Measurements from ENCODE around the gene PPP1R37. TPM values are rescaled to one million over a fixed set of nuclear protein-coding genes. Genes with fewer than 3 reads are reported as not detected.

Gene PPP1R37
- polyA plus RNA-seq, 3 donors, result 23.3 to 39.5 (median 32.4) TPM

DNA sequence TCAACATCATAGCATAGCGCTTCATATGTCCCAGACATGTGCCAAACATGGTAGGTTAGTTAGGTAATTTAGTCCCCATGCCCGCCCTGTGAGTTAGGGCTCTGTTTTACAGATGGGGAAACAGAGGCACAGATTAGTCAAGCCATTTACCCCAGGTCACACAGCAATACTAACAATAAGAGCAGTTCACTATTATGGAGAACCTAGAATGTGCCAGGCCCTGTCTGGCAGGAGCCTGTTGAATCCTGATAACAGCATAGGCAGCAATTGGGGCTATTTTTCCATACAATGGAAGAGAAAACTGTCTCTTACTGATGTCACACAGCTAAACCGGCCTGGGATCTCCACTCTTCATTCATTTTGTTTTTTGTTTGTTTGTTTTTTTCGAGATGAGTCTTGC is 6.5 kb upstream of the PPP1R37 start:
- no peak for DNase-seq (ENCODE audit: extremely low read depth in 1 of 11, low read depth in 9 of 11, low spot score in 4 of 11)

DNA sequence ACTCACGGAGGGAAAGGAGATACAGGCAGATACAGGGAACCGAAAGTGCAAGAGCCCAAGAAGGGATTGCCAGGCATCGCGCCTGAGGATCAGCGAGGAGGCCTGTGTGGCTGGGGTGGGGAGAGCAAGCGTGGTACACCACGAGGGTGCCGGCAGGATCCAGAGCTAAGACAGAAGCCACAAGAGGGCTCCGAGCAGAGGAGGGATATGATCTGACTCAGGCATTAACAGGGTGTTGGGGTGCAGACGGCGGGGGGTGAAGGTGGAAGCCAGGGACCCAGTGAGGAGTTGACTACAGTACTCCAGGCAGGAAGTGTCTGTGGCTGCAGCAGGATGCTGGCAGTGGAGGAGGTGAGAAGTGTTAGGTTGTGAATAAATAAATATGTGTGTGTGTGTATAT is 5.4 kb upstream of the PPP1R37 start:
- DNase-seq (ENCODE audit: extremely low read depth in 1 of 11, low read depth in 9 of 11, low spot score in 4 of 11), result no peak

GRCh38 chr19:45090034-45090433 is 2.9 kb upstream of the PPP1R37 start:
- DNase-seq (ENCODE audit: extremely low read depth in 1 of 11, low read depth in 9 of 11, low spot score in 4 of 11), result no peak

DNA sequence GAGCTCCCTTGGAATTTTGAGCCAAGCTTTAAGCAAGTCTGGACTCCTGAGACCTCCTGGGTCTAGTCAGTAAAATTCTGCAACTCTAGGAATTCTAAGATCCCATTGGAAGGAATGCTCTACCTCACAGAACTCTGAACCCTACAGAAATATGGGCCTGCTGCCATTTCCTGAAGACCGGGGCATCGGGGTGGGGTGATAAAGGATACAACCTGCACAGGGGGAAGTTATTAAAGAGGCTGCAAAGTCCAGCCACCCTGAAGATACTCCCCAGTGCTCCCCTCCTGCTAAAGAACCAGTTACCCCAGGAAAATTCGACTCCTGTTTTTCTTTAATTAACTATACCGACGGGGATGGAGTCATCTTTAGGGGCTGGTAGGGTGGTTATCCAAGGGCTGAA is 2.4 kb upstream of the PPP1R37 start:
- no peak for DNase-seq (ENCODE audit: extremely low read depth in 1 of 11, low read depth in 9 of 11, low spot score in 4 of 11)

GRCh38 chr19:45091031-45091923 is 1.7 kb upstream of the PPP1R37 start:
- DNase-seq (ENCODE audit: extremely low read depth in 1 of 11, low read depth in 9 of 11, low spot score in 4 of 11), result peak; percentile 97 to 99 (median 99)

DNA sequence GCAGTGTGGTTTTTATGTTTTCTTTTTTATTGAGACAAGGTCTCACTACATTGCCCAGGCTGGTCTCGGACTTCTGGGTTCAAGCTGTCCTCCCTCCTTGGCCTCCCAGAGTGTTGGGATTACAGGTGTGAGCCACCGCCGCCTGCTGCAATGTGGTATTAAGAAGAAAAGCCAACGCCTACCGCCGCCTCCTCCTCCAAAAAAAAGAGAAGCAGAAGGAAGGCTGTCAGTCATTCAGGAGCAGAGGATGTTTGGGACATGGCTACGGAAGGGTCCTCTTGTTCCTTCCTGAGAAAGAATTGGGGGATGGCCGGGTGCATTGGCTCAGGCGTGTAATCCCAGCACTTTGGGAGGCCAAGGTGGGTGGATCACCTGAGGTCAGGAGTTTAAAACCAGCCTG is 1.2 kb downstream of the PPP1R37 start:
- DNase-seq (ENCODE audit: extremely low read depth in 1 of 11, low read depth in 9 of 11, low spot score in 4 of 11), result no peak

DNA sequence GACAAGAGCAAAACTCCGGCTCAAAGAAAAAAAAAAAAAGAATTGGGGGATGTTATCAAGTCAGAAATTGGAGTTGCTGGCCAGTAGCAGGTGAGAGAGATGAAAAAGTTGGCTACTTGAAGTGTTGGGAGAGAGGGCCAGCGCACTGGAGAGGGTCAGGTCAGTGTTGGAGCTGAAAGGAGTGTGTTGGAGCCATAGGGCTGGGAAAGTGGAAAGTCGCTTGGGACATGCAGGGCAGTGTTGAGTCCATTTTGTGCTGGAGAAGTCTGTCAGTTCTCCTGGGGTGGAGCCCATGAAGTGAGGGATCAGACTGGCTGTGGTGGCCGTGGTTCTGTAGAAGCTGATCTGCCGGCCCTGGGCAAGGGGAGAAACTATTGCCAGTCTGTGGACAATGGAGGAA is 1.7 kb downstream of the PPP1R37 start:
- DNase-seq (ENCODE audit: extremely low read depth in 1 of 11, low read depth in 9 of 11, low spot score in 4 of 11), result no peak

DNA sequence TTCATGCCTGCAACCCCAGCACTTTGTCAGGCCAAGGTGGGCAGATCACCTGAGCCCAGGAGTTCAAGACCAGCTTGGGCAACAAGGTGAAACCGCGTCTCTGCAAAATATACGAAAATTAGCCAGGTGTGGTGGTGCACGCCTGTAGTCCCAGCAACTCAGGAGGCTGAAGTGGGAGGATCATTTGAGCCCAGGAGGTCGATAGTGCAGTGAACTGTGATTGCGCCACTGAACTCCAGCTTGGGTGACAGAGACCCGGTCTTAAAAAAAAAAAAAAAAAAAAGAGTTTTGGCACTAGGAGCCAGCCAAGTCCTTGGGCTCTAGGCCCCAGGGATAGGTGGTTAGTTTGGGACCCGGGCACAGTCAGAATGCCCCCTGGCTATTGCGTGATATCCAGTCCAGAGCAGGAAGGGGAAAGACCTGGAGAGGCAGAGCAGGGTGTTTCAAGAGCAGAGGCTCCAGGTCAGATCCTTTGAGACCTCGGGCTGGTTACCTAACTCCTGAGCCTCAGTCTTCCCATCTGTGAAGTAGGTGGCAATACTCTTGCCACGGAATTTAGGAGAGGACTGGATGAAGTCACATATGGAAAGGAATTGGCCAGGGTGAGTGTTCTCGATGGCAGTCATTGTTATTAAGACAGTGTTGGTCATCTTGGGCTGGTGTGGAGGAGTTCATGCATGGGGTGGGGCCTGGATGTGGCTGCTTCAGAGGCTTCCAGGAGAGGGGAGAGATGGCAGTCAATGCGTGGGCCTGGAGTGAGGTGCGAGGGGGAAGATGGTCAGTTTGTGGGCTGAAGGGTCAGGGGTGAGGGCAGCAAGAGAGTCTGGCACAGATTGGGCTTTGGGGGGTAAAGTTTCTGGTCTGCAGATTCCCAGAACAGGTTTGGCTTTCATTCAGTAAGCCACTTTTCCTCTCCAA is 2.8 kb downstream of the PPP1R37 start:
- no peak for DNase-seq (ENCODE audit: extremely low read depth in 1 of 11, low read depth in 9 of 11, low spot score in 4 of 11)

- no peak for DNase-seq (ENCODE audit: extremely low read depth in 1 of 11, low read depth in 9 of 11, low spot score in 4 of 11)
These were observed 3.7 kb downstream of the PPP1R37 start for GRCh38 chr19:45096700-45097099.

GRCh38 chr19:45097450-45097775 is 4.4 kb downstream of the PPP1R37 start:
- no peak for DNase-seq (ENCODE audit: extremely low read depth in 1 of 11, low read depth in 9 of 11, low spot score in 4 of 11)

- DNase-seq (ENCODE audit: extremely low read depth in 1 of 11, low read depth in 9 of 11, low spot score in 4 of 11), result no peak
These were observed 5.0 kb downstream of the PPP1R37 start for GRCh38 chr19:45097776-45098520.

DNA sequence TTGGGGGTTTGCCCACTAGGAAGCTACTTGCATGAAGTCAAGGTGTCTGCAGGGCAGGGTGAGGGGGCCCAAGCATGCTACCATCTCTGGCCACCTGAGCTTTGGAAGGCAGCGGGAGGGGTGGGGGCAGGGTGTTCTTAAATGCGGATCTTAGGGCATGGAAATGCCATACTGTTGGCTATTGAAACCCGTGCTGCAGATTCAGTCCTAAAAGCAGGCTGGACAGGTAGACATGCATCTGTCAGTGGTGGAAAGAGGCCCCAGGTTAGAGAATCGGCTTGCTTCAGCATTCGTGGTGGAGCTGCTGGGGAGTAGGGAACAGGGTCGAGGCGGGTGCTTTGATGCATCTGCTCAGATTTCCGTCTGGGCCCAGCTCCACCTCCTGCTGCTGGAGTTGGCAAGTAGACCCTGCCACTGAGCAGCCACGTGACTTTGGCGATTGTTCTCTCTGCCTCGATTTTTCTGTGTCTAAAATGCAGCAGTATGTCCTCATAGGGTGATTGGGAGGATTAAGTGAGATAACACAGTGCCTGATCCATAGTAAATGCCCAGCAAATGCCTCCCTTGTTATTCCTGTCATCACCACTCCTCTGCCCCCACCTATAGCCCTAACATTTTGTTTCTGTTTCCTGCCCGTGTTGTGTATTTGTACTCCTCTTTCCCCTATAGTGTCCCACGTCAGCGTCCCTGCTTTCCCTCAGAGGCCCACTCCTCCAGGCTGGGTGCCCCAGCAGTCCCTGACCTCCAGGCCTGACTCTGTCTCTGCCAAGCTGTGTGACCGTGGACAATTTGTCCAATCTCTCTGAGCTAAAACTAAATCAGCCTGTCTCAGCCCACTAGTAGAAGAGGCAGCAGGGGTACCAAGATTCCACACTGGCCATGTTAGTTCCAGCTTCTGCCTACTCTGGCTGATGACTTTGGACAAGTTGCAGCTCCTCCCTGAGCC is 5.8 kb downstream of the PPP1R37 start:
- DNase-seq (ENCODE audit: extremely low read depth in 1 of 11, low read depth in 9 of 11, low spot score in 4 of 11), result no peak

DNA sequence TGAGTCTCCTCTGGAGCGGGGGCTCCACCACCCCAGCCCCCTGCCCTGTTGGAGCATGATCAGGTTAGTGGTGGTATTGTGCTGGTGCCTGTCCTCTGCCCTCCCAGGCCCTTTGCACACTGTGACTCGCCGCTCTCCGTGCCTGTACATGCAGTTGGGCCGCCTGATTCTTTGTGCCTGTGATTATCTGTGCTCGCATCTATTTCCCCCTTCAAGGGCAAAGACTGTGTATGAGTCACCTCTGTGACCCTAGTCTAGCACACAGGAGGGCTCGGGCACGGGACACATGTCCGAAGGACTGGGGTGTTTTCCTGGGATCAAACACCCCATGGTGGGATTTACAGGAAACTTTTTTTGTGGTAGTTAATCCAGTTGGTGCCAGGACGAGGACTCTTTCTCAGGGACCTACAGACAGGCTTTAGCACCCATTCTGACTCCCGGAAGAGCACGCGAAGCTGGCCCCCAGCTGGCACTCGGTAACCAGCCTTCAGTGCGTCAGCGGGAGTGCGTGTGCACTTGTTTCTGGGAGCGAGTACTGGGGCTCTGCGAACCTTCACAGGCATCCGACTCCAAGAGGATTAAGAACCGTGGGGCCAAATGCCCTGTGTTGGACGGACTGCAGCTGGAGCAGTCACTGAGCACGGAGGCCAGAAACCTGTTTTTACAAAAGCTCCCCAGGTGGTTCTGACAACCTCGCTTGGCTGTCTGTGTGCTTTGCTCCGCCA is 6.7 kb downstream of the PPP1R37 start:
- no peak for DNase-seq (ENCODE audit: extremely low read depth in 1 of 11, low read depth in 9 of 11, low spot score in 4 of 11)

- no peak for DNase-seq (ENCODE audit: extremely low read depth in 1 of 11, low read depth in 9 of 11, low spot score in 4 of 11)
These were observed 7.2 kb downstream of the PPP1R37 start for GRCh38 chr19:45100201-45100600.

GRCh38 chr19:45100846-45101252 is 7.9 kb downstream of the PPP1R37 start:
- no peak for DNase-seq (ENCODE audit: extremely low read depth in 1 of 11, low read depth in 9 of 11, low spot score in 4 of 11)

DNA sequence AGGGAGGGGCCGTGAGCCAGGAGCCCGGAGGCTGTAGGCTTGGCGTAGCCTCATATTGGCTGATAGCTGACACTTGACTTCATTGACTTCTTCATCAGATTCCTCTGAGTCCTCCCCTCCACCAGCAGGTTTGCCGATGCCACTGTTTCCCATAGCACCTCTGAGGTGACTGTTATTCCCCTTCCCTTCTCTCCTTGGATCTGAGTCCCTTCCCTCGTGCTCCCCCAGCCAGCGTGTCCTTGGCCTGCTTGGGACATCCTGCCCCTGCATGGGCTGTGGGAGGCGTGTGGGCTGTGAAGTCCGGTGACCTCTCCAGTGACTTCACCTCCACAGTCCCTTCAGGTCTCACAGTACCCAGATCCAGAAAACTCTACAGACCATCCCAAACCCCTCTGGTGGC is 8.8 kb downstream of the PPP1R37 start:
- DNase-seq (ENCODE audit: extremely low read depth in 1 of 11, low read depth in 9 of 11, low spot score in 4 of 11), result no peak

- DNase-seq (ENCODE audit: extremely low read depth in 1 of 11, low read depth in 9 of 11, low spot score in 4 of 11), result no peak
These were observed 9.5 kb downstream of the PPP1R37 start for GRCh38 chr19:45102481-45102880.

GRCh38 chr19:45103156-45103507 is 10.2 kb downstream of the PPP1R37 start:
- no peak for DNase-seq (ENCODE audit: extremely low read depth in 1 of 11, low read depth in 9 of 11, low spot score in 4 of 11)
